Measurements from ENCODE around the gene FUT7.

FUT7 gene

GRCh38 chr9:137015976-137016375 lies 15.9 kb downstream of the FUT7 start:
- H3K9me2 ChIP-seq (replicated peaks; ENCODE audit: insufficient read depth, low read length): no peaks in the 10 kb centered on the region
- H3K27ac ChIP-seq (ENCODE audit: low read depth, low read length): no peak overlapping the region
- no peaks in the 10 kb centered on the region for H3K27me3 ChIP-seq (ENCODE audit: low read length)
- TF ChIP-seq CTCF (IDR thresholded peaks at IDR 0.05; ENCODE audit: insufficient read depth, low read length, poor library complexity, severe bottlenecking): no peak
- TF ChIP-seq EZH2phosphoT487 (conservative IDR thresholded peaks at IDR 0.05; ENCODE audit: low read length): no peak
- no peaks in the 10 kb centered on the region for H3K79me2 ChIP-seq (ENCODE audit: insufficient read depth, low read length)
- H3K4me3 ChIP-seq (ENCODE audit: insufficient read depth, low read length, poor library complexity, severe bottlenecking): no peak overlapping the region
- H3K9ac ChIP-seq (ENCODE audit: low read length): no peak overlapping the region
- H3K36me3 ChIP-seq (ENCODE audit: low read length): no peaks in the 10 kb centered on the region
- H3F3A ChIP-seq (ENCODE audit: insufficient read depth): no peaks in the 10 kb centered on the region
- H3K4me2 ChIP-seq (ENCODE audit: low read depth, low read length, poor library complexity, severe bottlenecking): no peak overlapping the region
- no peak overlapping the region for H2AFZ ChIP-seq (ENCODE audit: low read depth, low read length, severe bottlenecking)
- no peaks in the 10 kb centered on the region for H4K20me1 ChIP-seq (ENCODE audit: low read depth, low read length)
- H3K9me3 ChIP-seq (ENCODE audit: insufficient read depth, low read length): no peaks in the 10 kb centered on the region

- Histone ChIP-seq H3F3A (ENCODE audit: insufficient read depth) (no peaks in the 10 kb centered on the region), H3K36me3 (ENCODE audit: low read length) (no peaks in the 10 kb centered on the region)
Measured at GRCh38 chr9:137015540-137015930, 16.4 kb downstream of the FUT7 start.

GRCh38 chr9:137014776-137015539 lies 16.9 kb downstream of the FUT7 start:
- H3K9me3 ChIP-seq (ENCODE audit: insufficient read depth, low read length): no peaks in the 10 kb centered on the region
- no peak overlapping the region for H3K4me3 ChIP-seq (ENCODE audit: insufficient read depth, low read length, poor library complexity, severe bottlenecking)
- H3K36me3 ChIP-seq (ENCODE audit: low read length): no peaks in the 10 kb centered on the region
- no peaks in the 10 kb centered on the region for H4K20me1 ChIP-seq (ENCODE audit: low read depth, low read length)
- H3K9me2 ChIP-seq (replicated peaks; ENCODE audit: insufficient read depth, low read length): no peaks in the 10 kb centered on the region
- H3K27me3 ChIP-seq (ENCODE audit: low read length): no peaks in the 10 kb centered on the region
- H3F3A ChIP-seq (ENCODE audit: insufficient read depth): no peaks in the 10 kb centered on the region
- TF ChIP-seq EZH2phosphoT487 (conservative IDR thresholded peaks at IDR 0.05; ENCODE audit: low read length) (no peak), CTCF (IDR thresholded peaks at IDR 0.05; ENCODE audit: insufficient read depth, low read length, poor library complexity, severe bottlenecking) (no peak)
- H3K9ac ChIP-seq (ENCODE audit: low read length): no peak overlapping the region
- no peaks in the 10 kb centered on the region for H3K79me2 ChIP-seq (ENCODE audit: insufficient read depth, low read length)
- no peak overlapping the region for H3K4me2 ChIP-seq (ENCODE audit: low read depth, low read length, poor library complexity, severe bottlenecking)
- H3K27ac ChIP-seq (ENCODE audit: low read depth, low read length): no peak overlapping the region
- H2AFZ ChIP-seq (ENCODE audit: low read depth, low read length, severe bottlenecking): no peak overlapping the region

More at GRCh38 chr9:137015540-137015930, 16.4 kb downstream of the FUT7 start:
- no peaks in the 10 kb centered on the region for H3K9me2 ChIP-seq (replicated peaks; ENCODE audit: insufficient read depth, low read length)
- no peak overlapping the region for H3K27ac ChIP-seq (ENCODE audit: low read depth, low read length)
- H3K4me2 ChIP-seq (ENCODE audit: low read depth, low read length, poor library complexity, severe bottlenecking): no peak overlapping the region
- no peaks in the 10 kb centered on the region for H3K9me3 ChIP-seq (ENCODE audit: insufficient read depth, low read length)
- no peak overlapping the region for H2AFZ ChIP-seq (ENCODE audit: low read depth, low read length, severe bottlenecking)
- no peak overlapping the region for H3K4me3 ChIP-seq (ENCODE audit: insufficient read depth, low read length, poor library complexity, severe bottlenecking)
- TF ChIP-seq EZH2phosphoT487 (conservative IDR thresholded peaks at IDR 0.05; ENCODE audit: low read length) (no peak), CTCF (IDR thresholded peaks at IDR 0.05; ENCODE audit: insufficient read depth, low read length, poor library complexity, severe bottlenecking) (no peak)
- no peak overlapping the region for H3K9ac ChIP-seq (ENCODE audit: low read length)
- H3K79me2 ChIP-seq (ENCODE audit: insufficient read depth, low read length): no peaks in the 10 kb centered on the region
- H4K20me1 ChIP-seq (ENCODE audit: low read depth, low read length): no peaks in the 10 kb centered on the region
- H3K27me3 ChIP-seq (ENCODE audit: low read length): no peaks in the 10 kb centered on the region

Measured in SU-DHL-6 (cell line).